Mucosa of stomach (tissue), 1 donor: ENCODE measurements around the gene C10orf143.

ENCODE experiments used
- H3K27me3 ChIP-seq: one replicate; pipeline ENCODE4 v1.7.0; 2013; ENCODE audit warnings: mild to moderate bottlenecking, low read length; ENCODE audit not compliant: control insufficient read depth, insufficient read depth
- H3K36me3 ChIP-seq: one replicate; pipeline ENCODE4 v1.7.0; 2013; ENCODE audit warnings: low read length; ENCODE audit not compliant: control insufficient read depth, insufficient read depth
- H3K4me1 ChIP-seq: one replicate; pipeline ENCODE4 v1.7.0; 2013; ENCODE audit warnings: mild to moderate bottlenecking, low read length; ENCODE audit not compliant: control insufficient read depth, insufficient read depth
- H3K4me3 ChIP-seq: one replicate; pipeline ENCODE4 v1.7.0; 2013; ENCODE audit warnings: low read length
- H3K9ac ChIP-seq: one replicate; pipeline ENCODE4 v1.7.0; 2013; ENCODE audit warnings: mild to moderate bottlenecking, low read length, moderate library complexity
- H3K9me3 ChIP-seq: one replicate; pipeline ENCODE4 v1.7.0; 2013; ENCODE audit warnings: mild to moderate bottlenecking, low read length, moderate library complexity; ENCODE audit not compliant: control insufficient read depth
- donor health status: Pancreatic carcinoma.

C10orf143 gene

GRCh38 chr10:130067893-130068292 lies 42.7 kb downstream of the C10orf143 start:
- H3K4me1 ChIP-seq = no peaks in the 10 kb centered on the region
- H3K9me3 ChIP-seq = no peaks in the 10 kb centered on the region
- H3K36me3 ChIP-seq = no peaks in the 10 kb centered on the region
- H3K27me3 ChIP-seq = no peaks in the 10 kb centered on the region
- H3K9ac ChIP-seq = no peak overlapping the region
- no peak overlapping the region for H3K4me3 ChIP-seq

- no peaks in the 10 kb centered on the region for H3K4me1 ChIP-seq
- no peak overlapping the region for H3K4me3 ChIP-seq
- H3K9me3 ChIP-seq = no peaks in the 10 kb centered on the region
- H3K9ac ChIP-seq = no peak overlapping the region
- no peaks in the 10 kb centered on the region for H3K36me3 ChIP-seq
- no peaks in the 10 kb centered on the region for H3K27me3 ChIP-seq
These were observed 43.9 kb downstream of the C10orf143 start for GRCh38 chr10:130066743-130067142.

- H3K9me3 ChIP-seq = no peaks in the 10 kb centered on the region
- H3K9ac ChIP-seq = no peak overlapping the region
- H3K4me3 ChIP-seq = no peak overlapping the region
- no peaks in the 10 kb centered on the region for H3K27me3 ChIP-seq
- H3K4me1 ChIP-seq = no peaks in the 10 kb centered on the region
- H3K36me3 ChIP-seq = no peaks in the 10 kb centered on the region
These were observed 45.4 kb downstream of the C10orf143 start for GRCh38 chr10:130065251-130065650.

- Histone ChIP-seq H3K9ac (no peak overlapping the region), H3K9me3 (no peaks in the 10 kb centered on the region), H3K4me1 (no peaks in the 10 kb centered on the region), H3K4me3 (no peak overlapping the region), H3K36me3 (no peaks in the 10 kb centered on the region), H3K27me3 (no peaks in the 10 kb centered on the region)
These were observed 45.8 kb downstream of the C10orf143 start for GRCh38 chr10:130064783-130065182.

GRCh38 chr10:130062976-130063375 lies 47.7 kb downstream of the C10orf143 start:
- H3K9ac ChIP-seq = no peak overlapping the region
- no peaks in the 10 kb centered on the region for H3K4me1 ChIP-seq
- H3K27me3 ChIP-seq = no peaks in the 10 kb centered on the region
- H3K4me3 ChIP-seq = no peak overlapping the region
- H3K36me3 ChIP-seq = no peaks in the 10 kb centered on the region
- H3K9me3 ChIP-seq = no peaks in the 10 kb centered on the region

GRCh38 chr10:130062201-130062600 lies 48.4 kb downstream of the C10orf143 start:
- Histone ChIP-seq H3K9me3 (no peaks in the 10 kb centered on the region), H3K36me3 (no peaks in the 10 kb centered on the region), H3K27me3 (no peaks in the 10 kb centered on the region), H3K9ac (no peak overlapping the region), H3K4me1 (no peaks in the 10 kb centered on the region), H3K4me3 (no peak overlapping the region)

- Histone ChIP-seq H3K9me3 (no peaks in the 10 kb centered on the region), H3K4me1 (no peaks in the 10 kb centered on the region), H3K27me3 (no peaks in the 10 kb centered on the region), H3K36me3 (no peaks in the 10 kb centered on the region), H3K9ac (no peak overlapping the region), H3K4me3 (no peak overlapping the region)
These were observed 48.9 kb downstream of the C10orf143 start for GRCh38 chr10:130061760-130062159.

GRCh38 chr10:130054021-130054420 lies 56.6 kb downstream of the C10orf143 start:
- Histone ChIP-seq H3K27me3 (no peaks in the 10 kb centered on the region), H3K9ac (no peak overlapping the region), H3K4me3 (no peak overlapping the region), H3K9me3 (no peaks in the 10 kb centered on the region), H3K4me1 (no peaks in the 10 kb centered on the region), H3K36me3 (no peaks in the 10 kb centered on the region)

GRCh38 chr10:130053561-130053960 lies 57.1 kb downstream of the C10orf143 start:
- H3K4me3 ChIP-seq = no peak overlapping the region
- H3K9ac ChIP-seq = no peak overlapping the region
- H3K27me3 ChIP-seq = no peaks in the 10 kb centered on the region
- H3K36me3 ChIP-seq = no peaks in the 10 kb centered on the region
- H3K9me3 ChIP-seq = no peaks in the 10 kb centered on the region
- no peaks in the 10 kb centered on the region for H3K4me1 ChIP-seq

- Histone ChIP-seq H3K27me3 (no peaks in the 10 kb centered on the region), H3K4me1 (no peaks in the 10 kb centered on the region), H3K9ac (no peak overlapping the region), H3K4me3 (no peak overlapping the region), H3K36me3 (no peaks in the 10 kb centered on the region), H3K9me3 (no peaks in the 10 kb centered on the region)
These were observed 58.4 kb downstream of the C10orf143 start for GRCh38 chr10:130052193-130052592.

GRCh38 chr10:130050721-130051120 lies 59.9 kb downstream of the C10orf143 start:
- no peak overlapping the region for H3K9ac ChIP-seq
- H3K36me3 ChIP-seq = no peaks in the 10 kb centered on the region
- H3K4me3 ChIP-seq = no peak overlapping the region
- no peaks in the 10 kb centered on the region for H3K27me3 ChIP-seq
- no peaks in the 10 kb centered on the region for H3K9me3 ChIP-seq
- H3K4me1 ChIP-seq = no peaks in the 10 kb centered on the region

- no peaks in the 10 kb centered on the region for H3K36me3 ChIP-seq
- no peaks in the 10 kb centered on the region for H3K4me1 ChIP-seq
- no peak overlapping the region for H3K4me3 ChIP-seq
- no peak overlapping the region for H3K9ac ChIP-seq
- H3K9me3 ChIP-seq = no peaks in the 10 kb centered on the region
- H3K27me3 ChIP-seq = no peaks in the 10 kb centered on the region
These were observed 60.6 kb downstream of the C10orf143 start for GRCh38 chr10:130049987-130050386.

GRCh38 chr10:130049244-130049643 lies 61.4 kb downstream of the C10orf143 start:
- Histone ChIP-seq H3K27me3 (no peaks in the 10 kb centered on the region), H3K36me3 (no peaks in the 10 kb centered on the region), H3K9ac (no peak overlapping the region), H3K4me3 (no peak overlapping the region), H3K4me1 (no peaks in the 10 kb centered on the region), H3K9me3 (no peaks in the 10 kb centered on the region)
